Measurements from ENCODE around the gene TTC32.
"Not testable (repeated sequence)": the region's sequence is repeated elsewhere in the genome, so short reads cannot be mapped to it uniquely, and the experiment has no call there.

Gene TTC32

DNA sequence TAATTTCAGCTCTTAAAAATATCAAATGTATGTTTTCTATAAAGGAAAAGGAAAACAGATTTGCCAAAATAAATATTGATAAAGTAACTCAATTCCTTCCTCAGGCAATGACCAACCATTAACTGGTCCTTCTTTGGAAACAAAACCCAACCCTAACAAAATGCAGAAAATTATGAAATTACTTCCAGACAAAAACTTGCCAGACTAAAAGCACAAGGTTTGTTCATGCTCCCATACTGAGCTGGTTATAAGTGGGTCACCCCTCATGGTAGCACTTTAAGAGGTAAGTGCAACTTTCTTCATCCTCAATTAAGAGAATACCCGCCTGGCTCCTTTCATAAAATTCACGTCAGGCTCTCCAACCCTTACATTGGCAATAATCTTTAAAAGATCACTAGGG, 31.1 kb upstream of the TTC32 start:
- ATAC-seq (ENCODE audit: insufficient read depth, low read depth), result no peak
- no peak overlapping the region for H3K27ac ChIP-seq (ENCODE audit: low read length)
- H3K36me3 ChIP-seq (ENCODE audit: insufficient read depth, low read length), result no peaks in the 10 kb centered on the region
- no peak overlapping the region for H3K9ac ChIP-seq (ENCODE audit: low read depth, low read length)
- H3K9me3 ChIP-seq (ENCODE audit: insufficient read depth, low read length, severe bottlenecking), result peaks cover 4% of the 10 kb centered on the region
- H3K4me2 ChIP-seq (ENCODE audit: insufficient read depth, low read length), result no peak overlapping the region
- TF ChIP-seq EZH2 (IDR thresholded peaks at IDR 0.05; ENCODE audit: borderline replicate concordance, low read depth, low read length, severe bottlenecking), result no peak
- TF ChIP-seq, protein P1, sequence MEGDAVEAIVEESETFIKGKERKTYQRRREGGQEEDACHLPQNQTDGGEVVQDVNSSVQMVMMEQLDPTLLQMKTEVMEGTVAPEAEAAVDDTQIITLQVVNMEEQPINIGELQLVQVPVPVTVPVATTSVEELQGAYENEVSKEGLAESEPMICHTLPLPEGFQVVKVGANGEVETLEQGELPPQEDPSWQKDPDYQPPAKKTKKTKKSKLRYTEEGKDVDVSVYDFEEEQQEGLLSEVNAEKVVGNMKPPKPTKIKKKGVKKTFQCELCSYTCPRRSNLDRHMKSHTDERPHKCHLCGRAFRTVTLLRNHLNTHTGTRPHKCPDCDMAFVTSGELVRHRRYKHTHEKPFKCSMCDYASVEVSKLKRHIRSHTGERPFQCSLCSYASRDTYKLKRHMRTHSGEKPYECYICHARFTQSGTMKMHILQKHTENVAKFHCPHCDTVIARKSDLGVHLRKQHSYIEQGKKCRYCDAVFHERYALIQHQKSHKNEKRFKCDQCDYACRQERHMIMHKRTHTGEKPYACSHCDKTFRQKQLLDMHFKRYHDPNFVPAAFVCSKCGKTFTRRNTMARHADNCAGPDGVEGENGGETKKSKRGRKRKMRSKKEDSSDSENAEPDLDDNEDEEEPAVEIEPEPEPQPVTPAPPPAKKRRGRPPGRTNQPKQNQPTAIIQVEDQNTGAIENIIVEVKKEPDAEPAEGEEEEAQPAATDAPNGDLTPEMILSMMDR (IDR thresholded peaks at IDR 0.05; ENCODE audit: borderline replicate concordance, extremely low read depth, low read length, poor library complexity, severe bottlenecking), result no peak
- no peaks in the 10 kb centered on the region for H3K79me2 ChIP-seq (ENCODE audit: insufficient read depth, low read length)
- no peak overlapping the region for H3K4me3 ChIP-seq (ENCODE audit: low read depth in 1 of 2, low read length in 2 of 2)
- H3K4me1 ChIP-seq (ENCODE audit: insufficient read depth, low read length), result no peaks in the 10 kb centered on the region
- H4K20me1 ChIP-seq (ENCODE audit: insufficient read depth, low read length), result no peaks in the 10 kb centered on the region
- H2AFZ ChIP-seq (ENCODE audit: low read depth, low read length), result no peak overlapping the region
- no peak for DNase-seq
- peaks cover 9% of the 10 kb centered on the region for H3K27me3 ChIP-seq (ENCODE audit: insufficient read depth, low read length, poor library complexity)

DNA sequence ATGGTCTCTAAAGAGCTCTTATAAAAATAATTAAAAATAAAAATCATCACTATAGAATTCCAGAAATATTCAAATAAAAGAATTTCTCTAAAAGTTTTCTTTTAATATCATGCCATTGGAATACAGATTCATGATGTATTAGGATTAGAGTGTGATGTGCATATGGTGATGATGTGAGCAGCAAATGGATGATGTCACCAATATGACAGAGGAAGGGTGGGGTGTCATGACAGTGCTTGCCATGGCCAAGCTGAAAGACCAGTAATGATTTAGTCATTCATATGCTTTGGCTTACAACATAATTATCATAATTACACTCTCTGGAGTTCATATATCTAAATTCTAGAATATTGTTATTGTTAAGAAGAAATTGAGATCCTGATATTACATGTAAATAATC, 27.4 kb upstream of the TTC32 start:
- H3K9ac ChIP-seq (ENCODE audit: low read depth, low read length), result no peak overlapping the region
- no peaks in the 10 kb centered on the region for H3K4me1 ChIP-seq (ENCODE audit: insufficient read depth, low read length)
- no peak overlapping the region for H3K4me2 ChIP-seq (ENCODE audit: insufficient read depth, low read length)
- H3K9me3 ChIP-seq (ENCODE audit: insufficient read depth, low read length, severe bottlenecking), result peaks cover 4% of the 10 kb centered on the region
- peaks cover 3% of the 10 kb centered on the region for H3K27me3 ChIP-seq (ENCODE audit: insufficient read depth, low read length, poor library complexity)
- no peaks in the 10 kb centered on the region for H3K79me2 ChIP-seq (ENCODE audit: insufficient read depth, low read length)
- TF ChIP-seq, protein P1 (IDR thresholded peaks at IDR 0.05; ENCODE audit: borderline replicate concordance, extremely low read depth, low read length, poor library complexity, severe bottlenecking), result no peak
- no peak for TF ChIP-seq EZH2 (IDR thresholded peaks at IDR 0.05; ENCODE audit: borderline replicate concordance, low read depth, low read length, severe bottlenecking)
- DNase-seq (no peak), ATAC-seq (ENCODE audit: insufficient read depth, low read depth) (no peak)
- no peak overlapping the region for H3K4me3 ChIP-seq (ENCODE audit: low read depth in 1 of 2, low read length in 2 of 2)
- H4K20me1 ChIP-seq (ENCODE audit: insufficient read depth, low read length), result no peaks in the 10 kb centered on the region
- H3K27ac ChIP-seq (ENCODE audit: low read length), result no peak overlapping the region
- H3K36me3 ChIP-seq (ENCODE audit: insufficient read depth, low read length), result no peaks in the 10 kb centered on the region
- H2AFZ ChIP-seq (ENCODE audit: low read depth, low read length), result no peak overlapping the region

DNA sequence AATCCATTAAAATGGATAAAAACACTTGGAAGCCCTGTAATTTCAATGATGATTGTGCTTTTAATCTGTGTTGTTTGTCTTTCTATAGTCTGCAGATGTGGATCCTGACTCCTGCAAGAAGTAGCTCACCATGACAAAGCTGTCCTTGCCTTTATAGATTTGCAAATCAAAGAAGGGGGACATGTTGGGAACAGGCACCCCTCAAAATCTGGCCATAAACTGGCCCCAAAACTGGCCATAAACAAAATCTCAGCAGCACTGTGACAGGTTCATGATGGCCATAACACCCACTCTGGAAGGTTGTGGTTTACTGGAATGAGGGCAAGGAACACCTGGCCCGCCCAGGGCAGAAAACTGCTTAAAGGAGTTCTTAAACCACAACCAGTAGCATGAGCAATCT, 26.0 kb upstream of the TTC32 start:
- not testable (repeated sequence) for H3K9ac ChIP-seq (ENCODE audit: low read depth, low read length); ATAC-seq (ENCODE audit: insufficient read depth, low read depth); H2AFZ ChIP-seq (ENCODE audit: low read depth, low read length); H4K20me1 ChIP-seq (ENCODE audit: insufficient read depth, low read length); DNase-seq; H3K36me3 ChIP-seq (ENCODE audit: insufficient read depth, low read length); H3K27me3 ChIP-seq (ENCODE audit: insufficient read depth, low read length, poor library complexity); H3K4me3 ChIP-seq (ENCODE audit: low read depth in 1 of 2, low read length in 2 of 2); H3K9me3 ChIP-seq (ENCODE audit: insufficient read depth, low read length, severe bottlenecking); H3K27ac ChIP-seq (ENCODE audit: low read length); H3K79me2 ChIP-seq (ENCODE audit: insufficient read depth, low read length); H3K4me1 ChIP-seq (ENCODE audit: insufficient read depth, low read length); H3K4me2 ChIP-seq (ENCODE audit: insufficient read depth, low read length)

DNA sequence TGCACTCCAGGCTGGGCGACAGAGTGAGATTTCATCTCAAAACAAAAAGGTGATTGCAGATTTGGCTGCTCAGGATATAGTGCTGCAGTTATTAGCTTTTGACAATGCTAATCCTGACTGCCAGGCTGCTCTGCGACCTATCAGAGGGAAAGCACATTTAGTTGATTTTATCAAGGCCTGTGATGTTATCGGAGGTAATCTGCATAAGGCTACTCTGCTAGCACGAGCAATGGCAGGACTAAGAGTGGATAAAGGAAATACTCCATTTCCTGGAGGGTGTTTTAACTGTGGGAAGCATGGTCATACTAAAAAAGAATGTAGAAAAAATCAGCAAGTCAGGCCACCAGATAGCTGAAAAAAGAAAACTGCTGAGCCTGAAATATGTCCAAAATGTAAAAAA, 22.7 kb upstream of the TTC32 start:
- not testable (repeated sequence) for DNase-seq; H3K79me2 ChIP-seq (ENCODE audit: insufficient read depth, low read length); H3K4me1 ChIP-seq (ENCODE audit: insufficient read depth, low read length); H3K27me3 ChIP-seq (ENCODE audit: insufficient read depth, low read length, poor library complexity); H3K9me3 ChIP-seq (ENCODE audit: insufficient read depth, low read length, severe bottlenecking); H3K4me3 ChIP-seq (ENCODE audit: low read depth in 1 of 2, low read length in 2 of 2); ATAC-seq (ENCODE audit: insufficient read depth, low read depth); H2AFZ ChIP-seq (ENCODE audit: low read depth, low read length); H3K9ac ChIP-seq (ENCODE audit: low read depth, low read length); H3K36me3 ChIP-seq (ENCODE audit: insufficient read depth, low read length); H3K27ac ChIP-seq (ENCODE audit: low read length); H4K20me1 ChIP-seq (ENCODE audit: insufficient read depth, low read length); H3K4me2 ChIP-seq (ENCODE audit: insufficient read depth, low read length)

DNA sequence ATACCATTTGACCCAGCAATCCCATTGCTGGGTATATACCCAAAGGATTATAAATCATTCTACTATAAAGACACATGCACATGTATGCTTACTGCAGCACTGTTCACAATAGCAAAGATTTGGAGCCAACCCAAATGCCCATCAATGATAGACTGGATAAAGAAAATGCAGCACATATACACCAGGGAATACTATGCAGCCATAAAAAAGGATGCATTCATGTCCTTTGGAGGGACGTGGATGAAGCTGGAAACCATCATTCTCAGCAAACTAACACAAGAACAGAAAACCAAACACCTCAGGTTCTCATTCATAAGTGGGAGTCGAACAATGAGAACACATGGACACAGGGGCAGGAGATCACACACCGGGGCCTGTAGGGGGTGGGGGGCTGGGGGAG, 20.4 kb upstream of the TTC32 start:
- not testable (repeated sequence) for H3K4me2 ChIP-seq (ENCODE audit: insufficient read depth, low read length); H3K4me1 ChIP-seq (ENCODE audit: insufficient read depth, low read length); DNase-seq; H4K20me1 ChIP-seq (ENCODE audit: insufficient read depth, low read length); H3K4me3 ChIP-seq (ENCODE audit: low read depth in 1 of 2, low read length in 2 of 2); H3K9me3 ChIP-seq (ENCODE audit: insufficient read depth, low read length, severe bottlenecking); ATAC-seq (ENCODE audit: insufficient read depth, low read depth); H3K27me3 ChIP-seq (ENCODE audit: insufficient read depth, low read length, poor library complexity); H2AFZ ChIP-seq (ENCODE audit: low read depth, low read length); H3K36me3 ChIP-seq (ENCODE audit: insufficient read depth, low read length); H3K79me2 ChIP-seq (ENCODE audit: insufficient read depth, low read length); H3K27ac ChIP-seq (ENCODE audit: low read length); H3K9ac ChIP-seq (ENCODE audit: low read depth, low read length)
